K562 treated with DMSO at 1 percent for 12 hours (cell line): ENCODE data around the gene HSD17B7. TPM values are rescaled to one million over a fixed set of nuclear protein-coding genes. Genes with fewer than 3 reads are reported as not detected.

Experiments used
- total RNA-seq: library from RNA; unstranded; fragments of 300-600 nt; gene quantifications from 2 replicates; pipeline ENCODE4 v1.2.3, GENCODE V29; 2022; ENCODE audit not compliant: insufficient read depth

Gene HSD17B7
- total RNA-seq = 11.5 and 25.1 TPM in 2 replicates

GRCh38 chr1:162790303-162790984, at the start of gene HSD17B7:
Gene HSD17B7 (plus strand): TSS chr1:162790702. CDS start chr1:162790801, 99 bp downstream.

GRCh38 chr1:162861101-162861500, 70.6 kb downstream of the HSD17B7 start, which contains the start of gene CCDC190:
Gene CCDC190 (minus strand): TSS chr1:162861175. CDS start chr1:162859646, 1,529 bp downstream.

Other genes with a start within 250 kb of the HSD17B7 start
- 40.6 and 76.0 TPM in 2 replicates for gene UAP1, start 229.0 kb upstream of the HSD17B7 start, total RNA-seq
- gene DDR2, start 158.2 kb upstream of the HSD17B7 start, total RNA-seq = 0.22 and 1.2 TPM in 2 replicates
- not detected in 2 replicates for gene CCDC190, start 70.5 kb downstream of the HSD17B7 start, total RNA-seq